HepG2 (cell line): ENCODE results near the gene UBC. TPM values are rescaled to one million over a fixed set of nuclear protein-coding genes. Genes with fewer than 3 reads are reported as not detected.

ENCODE experiments used
- ARNTL ChIP-seq: sonication (generic); formaldehyde crosslinking; IDR thresholded peaks from 2 replicates; pipeline ENCODE4 v1.4.0; 2020; ENCODE audit warnings: mild to moderate bottlenecking, missing genetic modification reagents
- ATF7 ChIP-seq, 2 experiments: fragments of 450-650 bp in 1 of 2; sonication (generic) in 1 of 2; formaldehyde crosslinking in 1 of 2; IDR thresholded peaks; 2 replicates each; pipeline versions ENCODE4 v1.4.0 to v1.6.1; 2016 to 2020; ENCODE audit warnings: antibody characterized with exemption in 1 of 2, mild to moderate bottlenecking in 1 of 2, missing genetic modification reagents in 1 of 2
- CBX1 ChIP-seq: IDR thresholded peaks from one replicate; pipeline ENCODE4 v1.6.1; 2016; ENCODE audit warnings: antibody characterized with exemption, low read depth
- MTA1 ChIP-seq: sonication (generic); formaldehyde crosslinking; IDR thresholded peaks from 2 replicates; pipeline ENCODE4 v1.4.0; 2020; ENCODE audit warnings: missing genetic modification reagents, mild to moderate bottlenecking, borderline replicate concordance
- SKIL ChIP-seq: sonication (generic); formaldehyde crosslinking; IDR thresholded peaks from 2 replicates; pipeline ENCODE4 v1.8.0; 2022; ENCODE audit warnings: missing genetic modification reagents, mild to moderate bottlenecking, moderate library complexity, borderline replicate concordance
- TMF1 ChIP-seq: sonication (generic); formaldehyde crosslinking; IDR thresholded peaks from 2 replicates; pipeline ENCODE4 v1.8.1; 2022; ENCODE audit warnings: low read depth, missing genetic modification reagents
- ZBTB21 ChIP-seq: sonication (generic); formaldehyde crosslinking; IDR thresholded peaks from 2 replicates; pipeline ENCODE4 v1.4.0; 2020; ENCODE audit warnings: missing genetic modification reagents
- ZFX ChIP-seq: sonication (generic); formaldehyde crosslinking; IDR thresholded peaks from 2 replicates; pipeline ENCODE4 v1.4.0; 2020; ENCODE audit warnings: mild to moderate bottlenecking, low read depth, missing genetic modification reagents, moderate library complexity
- ZNF124 ChIP-seq: sonication (generic); formaldehyde crosslinking; IDR thresholded peaks from 2 replicates; pipeline ENCODE4 v1.4.0; 2020; ENCODE audit warnings: missing genetic modification reagents
- ZNF432 ChIP-seq: sonication (generic); formaldehyde crosslinking; IDR thresholded peaks from 2 replicates; pipeline ENCODE4 v1.5.0; 2020; ENCODE audit warnings: missing genetic modification reagents, mild to moderate bottlenecking, borderline replicate concordance
- polyA plus RNA-seq, 8 experiments: library from polyadenylated mRNA; depleted of rRNA in 3 of 8; stranded (reverse) in 7 of 8; unstranded in 1 of 8; fragments of >200 nt; fragmentation: Illumina TruSeq in 4 of 8; extraction: Trizol in 4 of 8; gene quantifications; 2 replicates each; pipeline versions ENCODE4 v1.2.1 to v1.2.3, GENCODE V29; 2011 to 2016; ENCODE audit warnings: low read depth in 4 of 8, missing spikeins in 1 of 8, mixed read lengths in 1 of 8; ENCODE audit not compliant: insufficient read depth in 1 of 8
- total RNA-seq, 5 experiments: library from RNA; depleted of rRNA; stranded (reverse); fragments of >200 nt; fragmentation: Illumina TruSeq; extraction: Trizol; gene quantifications; 2 replicates each; pipeline ENCODE4 v1.2.3, GENCODE V29; 2016; ENCODE audit warnings: low read depth in 1 of 5
- TF ChIP-seq, protein P1 (sequence below): sonication (generic); formaldehyde crosslinking; IDR thresholded peaks from 2 replicates; pipeline ENCODE4 v1.4.0; 2020; ENCODE audit warnings: missing genetic modification reagents, borderline replicate concordance
- TF ChIP-seq, protein P2 (sequence below): sonication (generic); formaldehyde crosslinking; IDR thresholded peaks from 2 replicates; pipeline ENCODE4 v1.4.0; 2020; ENCODE audit warnings: missing genetic modification reagents, low read depth, mild to moderate bottlenecking, borderline replicate concordance

UBC gene
- total and polyA plus RNA-seq, 2 of the 13 experiments (the other 11 are each of a cell fraction or from before 2014, with no cell fraction given), result 805 to 1,432 TPM

DNA sequence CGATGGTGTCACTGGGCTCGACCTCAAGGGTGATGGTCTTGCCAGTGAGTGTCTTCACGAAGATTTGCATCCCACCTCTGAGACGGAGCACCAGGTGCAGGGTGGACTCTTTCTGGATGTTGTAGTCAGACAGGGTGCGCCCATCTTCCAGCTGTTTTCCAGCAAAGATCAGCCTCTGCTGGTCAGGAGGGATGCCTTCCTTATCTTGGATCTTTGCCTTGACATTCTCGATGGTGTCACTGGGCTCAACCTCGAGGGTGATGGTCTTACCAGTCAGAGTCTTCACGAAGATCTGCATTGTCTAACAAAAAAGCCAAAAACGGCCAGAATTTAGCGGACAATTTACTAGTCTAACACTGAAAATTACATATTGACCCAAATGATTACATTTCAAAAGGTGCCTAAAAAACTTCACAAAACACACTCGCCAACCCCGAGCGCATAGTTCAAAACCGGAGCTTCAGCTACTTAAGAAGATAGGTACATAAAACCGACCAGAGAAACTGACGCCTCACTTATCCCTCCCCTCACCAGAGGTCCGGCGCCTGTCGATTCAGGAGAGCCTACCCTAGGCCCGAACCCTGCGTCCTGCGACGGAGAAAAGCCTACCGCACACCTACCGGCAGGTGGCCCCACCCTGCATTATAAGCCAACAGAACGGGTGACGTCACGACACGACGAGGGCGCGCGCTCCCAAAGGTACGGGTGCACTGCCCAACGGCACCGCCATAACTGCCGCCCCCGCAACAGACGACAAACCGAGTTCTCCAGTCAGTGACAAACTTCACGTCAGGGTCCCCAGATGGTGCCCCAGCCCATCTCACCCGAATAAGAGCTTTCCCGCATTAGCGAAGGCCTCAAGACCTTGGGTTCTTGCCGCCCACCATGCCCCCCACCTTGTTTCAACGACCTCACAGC lies 717 bp downstream of the UBC start (continued):
- TF ChIP-seq SKIL (CRISPR knock-in tag) (0 out of 2 replicates have a peak, but pooled peaks have one; percentile 15), ZFX (CRISPR knock-in tag) (peak; percentile 70), ZNF432 (CRISPR knock-in tag) (0 out of 2 replicates have a peak, but pooled peaks have one; percentile 9), ZNF124 (CRISPR knock-in tag) (no peak), ATF7 (IDR thresholded peaks at IDR 0.05) (peak; percentile 95), ATF7 (CRISPR knock-in tag; IDR thresholded peaks at IDR 0.05) (peak; percentile 82), TMF1 (CRISPR knock-in tag) (0 out of 2 replicates have a peak, but pooled peaks have one; percentile 13), ARNTL (CRISPR knock-in tag) (no peak), CBX1 (peak; percentile 0), ZBTB21 (CRISPR knock-in tag) (peak; percentile 86), MTA1 (CRISPR knock-in tag) (peak; percentile 38; the same call in 1 of the 2 replicates)
- TF ChIP-seq, protein P1, sequence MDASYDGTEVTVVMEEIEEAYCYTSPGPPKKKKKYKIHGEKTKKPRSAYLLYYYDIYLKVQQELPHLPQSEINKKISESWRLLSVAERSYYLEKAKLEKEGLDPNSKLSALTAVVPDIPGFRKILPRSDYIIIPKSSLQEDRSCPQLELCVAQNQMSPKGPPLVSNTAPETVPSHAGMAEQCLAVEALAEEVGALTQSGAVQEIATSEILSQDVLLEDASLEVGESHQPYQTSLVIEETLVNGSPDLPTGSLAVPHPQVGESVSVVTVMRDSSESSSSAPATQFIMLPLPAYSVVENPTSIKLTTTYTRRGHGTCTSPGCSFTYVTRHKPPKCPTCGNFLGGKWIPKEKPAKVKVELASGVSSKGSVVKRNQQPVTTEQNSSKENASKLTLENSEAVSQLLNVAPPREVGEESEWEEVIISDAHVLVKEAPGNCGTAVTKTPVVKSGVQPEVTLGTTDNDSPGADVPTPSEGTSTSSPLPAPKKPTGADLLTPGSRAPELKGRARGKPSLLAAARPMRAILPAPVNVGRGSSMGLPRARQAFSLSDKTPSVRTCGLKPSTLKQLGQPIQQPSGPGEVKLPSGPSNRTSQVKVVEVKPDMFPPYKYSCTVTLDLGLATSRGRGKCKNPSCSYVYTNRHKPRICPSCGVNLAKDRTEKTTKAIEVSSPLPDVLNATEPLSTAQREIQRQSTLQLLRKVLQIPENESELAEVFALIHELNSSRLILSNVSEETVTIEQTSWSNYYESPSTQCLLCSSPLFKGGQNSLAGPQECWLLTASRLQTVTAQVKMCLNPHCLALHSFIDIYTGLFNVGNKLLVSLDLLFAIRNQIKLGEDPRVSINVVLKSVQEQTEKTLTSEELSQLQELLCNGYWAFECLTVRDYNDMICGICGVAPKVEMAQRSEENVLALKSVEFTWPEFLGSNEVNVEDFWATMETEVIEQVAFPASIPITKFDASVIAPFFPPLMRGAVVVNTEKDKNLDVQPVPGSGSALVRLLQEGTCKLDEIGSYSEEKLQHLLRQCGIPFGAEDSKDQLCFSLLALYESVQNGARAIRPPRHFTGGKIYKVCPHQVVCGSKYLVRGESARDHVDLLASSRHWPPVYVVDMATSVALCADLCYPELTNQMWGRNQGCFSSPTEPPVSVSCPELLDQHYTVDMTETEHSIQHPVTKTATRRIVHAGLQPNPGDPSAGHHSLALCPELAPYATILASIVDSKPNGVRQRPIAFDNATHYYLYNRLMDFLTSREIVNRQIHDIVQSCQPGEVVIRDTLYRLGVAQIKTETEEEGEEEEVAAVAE, result peak; percentile 9; the same call in 1 of the 2 replicates
- TF ChIP-seq, protein P2, sequence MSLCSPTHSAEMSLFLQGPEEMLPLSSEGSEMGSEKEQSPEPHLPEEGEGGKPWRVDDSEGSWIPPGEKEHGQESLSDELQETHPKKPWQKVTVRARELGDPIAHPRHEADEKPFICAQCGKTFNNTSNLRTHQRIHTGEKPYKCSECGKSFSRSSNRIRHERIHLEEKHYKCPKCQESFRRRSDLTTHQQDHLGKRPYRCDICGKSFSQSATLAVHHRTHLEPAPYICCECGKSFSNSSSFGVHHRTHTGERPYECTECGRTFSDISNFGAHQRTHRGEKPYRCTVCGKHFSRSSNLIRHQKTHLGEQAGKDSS (CRISPR knock-in tag), result 0 out of 2 replicates have a peak, but pooled peaks have one; percentile 36
